GM18526 (cell line): ENCODE results near the gene CBFA2T2.

Experiments
- POLR2A ChIP-seq: IDR thresholded peaks from 3 replicates; pipeline ENCODE4 v1.6.1; 2011; ENCODE audit not compliant: insufficient read length; ENCODE audit errors: extremely low read depth

The CBFA2T2 gene

DNA sequence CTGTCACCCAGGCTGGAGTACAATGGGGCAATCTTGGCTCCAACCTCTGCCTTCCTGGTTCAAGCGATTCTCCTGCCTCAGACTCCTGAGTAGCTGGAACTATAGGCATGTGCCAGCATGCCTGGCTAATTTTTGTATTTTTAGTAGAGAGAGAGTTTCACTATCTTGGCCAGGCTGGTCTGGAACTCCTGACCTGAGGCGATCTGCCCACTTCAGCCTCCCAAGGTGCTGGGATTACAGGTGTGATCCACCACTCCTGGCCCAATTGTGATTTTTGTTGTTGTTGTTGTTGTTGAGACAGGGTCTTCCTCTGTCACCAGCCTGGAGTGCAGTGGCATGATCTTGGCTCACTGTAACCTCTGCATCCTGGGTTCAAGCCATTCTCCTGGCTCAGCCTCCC is 69.3 kb downstream of the CBFA2T2 start:
- no peak for TF ChIP-seq POLR2A

DNA sequence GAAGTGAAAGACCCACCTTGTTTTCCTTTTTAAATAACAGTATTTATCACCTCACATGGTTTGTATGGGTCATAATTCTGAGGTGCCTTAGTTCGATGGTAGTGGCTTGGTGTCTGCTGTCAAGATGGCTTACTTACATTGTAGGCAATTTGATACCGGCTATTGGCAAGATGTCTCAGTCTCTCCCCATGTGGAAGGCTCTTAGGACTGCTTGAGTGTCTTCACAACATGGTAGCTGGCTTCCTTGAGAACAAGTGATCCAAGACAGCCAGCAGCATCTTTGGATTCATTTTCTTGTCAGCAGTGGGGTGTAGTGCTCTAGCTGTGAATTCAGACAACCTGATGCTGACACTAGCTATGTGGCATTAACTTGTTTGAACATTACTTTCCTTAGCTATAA is 70.1 kb downstream of the CBFA2T2 start:
- TF ChIP-seq POLR2A = no peak

DNA sequence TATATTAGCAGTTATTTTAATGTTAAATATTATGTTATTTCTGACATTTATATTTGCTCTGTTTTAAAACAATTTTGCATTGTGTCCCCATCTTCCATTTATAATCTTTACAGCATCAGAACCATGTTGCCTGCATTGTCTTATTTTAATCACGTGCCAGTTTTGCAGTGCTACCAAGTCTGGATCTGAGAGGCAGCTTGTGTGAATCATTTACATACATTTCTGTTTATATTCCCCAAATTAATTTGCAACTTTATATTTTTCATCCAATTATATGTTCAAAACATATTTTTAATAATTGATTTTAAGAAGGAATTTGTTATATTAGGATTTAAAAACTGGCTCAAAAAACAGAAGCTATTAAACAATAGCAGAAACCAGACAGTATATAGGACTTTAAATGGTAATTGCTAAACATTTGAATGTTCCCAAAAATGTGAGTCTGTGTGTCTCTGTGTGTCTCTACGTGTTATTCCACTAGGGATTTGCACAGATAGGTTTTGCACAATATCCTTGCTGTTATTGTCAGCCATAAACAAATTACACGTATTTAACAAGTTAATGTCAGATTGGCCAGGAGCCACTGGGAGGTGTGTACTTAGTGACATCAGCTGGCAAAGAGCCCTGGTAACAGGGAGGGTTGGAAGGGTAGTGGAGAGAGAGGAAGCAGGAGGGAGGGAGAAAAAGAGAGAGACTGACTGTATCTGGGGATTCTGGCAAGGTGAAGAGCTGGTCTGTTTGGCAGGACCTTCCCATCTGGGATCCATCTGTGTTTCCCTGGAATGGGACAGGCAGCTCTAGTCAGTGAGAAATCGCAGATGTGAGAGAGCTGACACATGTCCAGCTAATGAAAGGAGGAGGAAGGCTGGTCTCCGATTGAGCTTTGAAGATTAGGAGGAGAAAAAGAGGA is 72.1 kb downstream of the CBFA2T2 start:
- TF ChIP-seq POLR2A = no peak

GRCh38 chr20:33563788-33564187 is 73.9 kb downstream of the CBFA2T2 start:
- TF ChIP-seq POLR2A = no peak

DNA sequence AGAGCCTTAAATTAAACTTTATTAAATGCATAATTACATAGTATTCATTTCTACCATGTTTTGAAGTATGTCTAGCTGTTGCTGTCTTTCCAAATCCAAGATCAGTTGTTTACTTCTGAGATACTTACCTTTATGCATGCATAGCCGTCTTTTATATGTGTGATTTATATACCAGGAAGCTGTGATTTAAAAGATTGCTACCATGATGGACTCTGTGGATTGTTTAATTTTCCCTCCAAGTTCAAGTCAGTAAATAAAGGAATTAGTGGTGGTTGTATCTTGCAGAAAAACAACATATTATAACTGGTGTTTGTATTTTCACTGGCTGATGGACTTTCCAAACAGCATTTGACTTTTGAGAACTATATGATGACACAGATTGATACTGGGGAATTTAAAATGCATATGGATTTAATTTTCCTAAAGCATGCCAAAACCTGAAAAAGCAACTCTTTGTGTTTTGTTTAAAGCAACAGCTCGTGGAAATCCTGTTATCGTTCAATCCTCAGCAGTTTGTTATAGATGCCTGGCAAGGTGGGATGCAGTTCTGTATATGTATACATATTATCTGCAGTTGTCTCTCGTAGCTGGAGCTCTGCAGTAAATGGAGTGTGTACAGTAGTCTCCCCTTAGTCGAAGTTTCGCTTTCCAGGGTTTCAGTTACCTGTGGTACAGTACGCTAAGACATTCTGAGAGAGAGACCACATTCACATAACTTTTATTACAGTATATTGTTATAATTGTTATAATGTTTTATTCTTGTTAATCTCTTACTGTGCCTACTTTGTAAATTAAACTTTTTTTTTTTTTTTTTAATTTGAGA is 77.1 kb downstream of the CBFA2T2 start:
- no peak for TF ChIP-seq POLR2A

GRCh38 chr20:33567949-33568348 is 78.1 kb downstream of the CBFA2T2 start:
- no peak for TF ChIP-seq POLR2A

DNA sequence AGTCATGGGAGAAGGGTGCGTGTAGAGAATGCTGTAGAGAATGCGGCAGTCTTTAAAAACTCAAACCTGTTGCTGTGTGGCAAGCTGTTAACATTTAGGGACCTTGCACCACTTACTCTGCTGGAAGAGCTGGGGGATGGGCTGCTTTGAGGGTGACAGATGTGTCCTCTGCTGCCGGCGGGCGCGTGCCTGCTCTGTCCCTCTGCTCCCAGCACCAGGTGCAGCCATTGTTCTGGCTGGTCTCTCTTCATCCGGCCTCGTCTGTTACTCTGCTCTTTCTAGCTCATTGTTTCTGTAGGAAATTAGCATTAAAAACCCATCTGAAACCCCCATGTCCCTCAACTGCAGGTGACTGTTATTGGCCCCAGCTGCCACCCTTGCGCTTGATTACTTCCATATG is 78.5 kb downstream of the CBFA2T2 start:
- TF ChIP-seq POLR2A = no peak

GRCh38 chr20:33568868-33569801 is 79.2 kb downstream of the CBFA2T2 start:
- TF ChIP-seq POLR2A = no peak

GRCh38 chr20:33569802-33570391 is 80.0 kb downstream of the CBFA2T2 start:
- no peak for TF ChIP-seq POLR2A

DNA sequence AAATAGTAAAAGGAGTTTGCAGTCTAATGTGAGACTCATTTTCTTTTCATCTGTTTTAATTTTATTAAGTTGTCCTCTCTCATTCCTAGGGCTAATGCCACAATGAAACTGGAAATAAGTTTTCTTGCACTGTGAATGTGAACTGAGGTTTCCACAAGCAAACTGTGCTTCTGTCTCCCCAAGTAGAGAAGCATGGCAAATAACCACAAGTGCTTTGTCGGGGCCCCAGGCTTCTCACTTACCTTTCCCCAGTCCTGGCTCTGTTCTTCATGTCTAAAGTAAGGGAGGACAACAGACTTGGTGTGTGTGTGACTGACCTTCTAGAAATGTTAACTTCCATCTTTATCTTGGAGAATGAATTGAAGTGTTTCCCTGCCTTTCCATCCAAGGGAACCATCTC is 80.8 kb downstream of the CBFA2T2 start:
- no peak for TF ChIP-seq POLR2A

- TF ChIP-seq POLR2A = no peak
Measured at GRCh38 chr20:33575282-33575681, 85.4 kb downstream of the CBFA2T2 start.

GRCh38 chr20:33576432-33577125 is 86.7 kb downstream of the CBFA2T2 start:
- TF ChIP-seq POLR2A = no peak

GRCh38 chr20:33578510-33578909 is 88.6 kb downstream of the CBFA2T2 start:
- no peak for TF ChIP-seq POLR2A

GRCh38 chr20:33583143-33583542 is 93.2 kb downstream of the CBFA2T2 start:
- TF ChIP-seq POLR2A = no peak
